ENCODE results near the gene ASS1.

Gene ASS1

GRCh38 chr9:130488621-130489330 is 44.0 kb downstream of the ASS1 start:
- Mint-ChIP-seq H3K27ac (no peak overlapping the region), H3K4me3 (no peak overlapping the region), H3K36me3 (ENCODE audit: low read depth) (no peaks in the 10 kb centered on the region), H3K27me3 (peaks cover 15% of the 10 kb centered on the region), H3K9me3 (no peaks in the 10 kb centered on the region), H3K4me1 (ENCODE audit: low read depth) (no peaks in the 10 kb centered on the region)
- intact Hi-C loops (cut with micrococcal nuclease): no loop called here

GRCh38 chr9:130490981-130491380 is 46.2 kb downstream of the ASS1 start:
- no peaks in the 10 kb centered on the region for H3K36me3 Mint-ChIP-seq (ENCODE audit: low read depth)
- intact Hi-C loops (cut with micrococcal nuclease): no loop called here
- no peaks in the 10 kb centered on the region for H3K27me3 Mint-ChIP-seq
- H3K9me3 Mint-ChIP-seq: peaks cover 10% of the 10 kb centered on the region
- no peak overlapping the region for H3K27ac Mint-ChIP-seq
- no peaks in the 10 kb centered on the region for H3K4me1 Mint-ChIP-seq (ENCODE audit: low read depth)
- H3K4me3 Mint-ChIP-seq: no peak overlapping the region

- H3K27ac Mint-ChIP-seq: no peak overlapping the region
- H3K4me3 Mint-ChIP-seq: no peak overlapping the region
- H3K36me3 Mint-ChIP-seq (ENCODE audit: low read depth): no peaks in the 10 kb centered on the region
- intact Hi-C loops (cut with micrococcal nuclease): no loop called here
- peaks cover 10% of the 10 kb centered on the region for H3K9me3 Mint-ChIP-seq
- H3K4me1 Mint-ChIP-seq (ENCODE audit: low read depth): no peaks in the 10 kb centered on the region
- H3K27me3 Mint-ChIP-seq: no peaks in the 10 kb centered on the region
Observed at GRCh38 chr9:130491830-130492482, 47.2 kb downstream of the ASS1 start.

GRCh38 chr9:130493021-130493420 is 48.3 kb downstream of the ASS1 start:
- H3K4me1 Mint-ChIP-seq (ENCODE audit: low read depth): no peaks in the 10 kb centered on the region
- H3K36me3 Mint-ChIP-seq (ENCODE audit: low read depth): no peaks in the 10 kb centered on the region

GRCh38 chr9:130493476-130493875 is 48.7 kb downstream of the ASS1 start:
- intact Hi-C loops (cut with micrococcal nuclease): no loop called here
- Mint-ChIP-seq H3K4me3 (no peak overlapping the region), H3K36me3 (ENCODE audit: low read depth) (no peaks in the 10 kb centered on the region), H3K9me3 (peaks cover 10% of the 10 kb centered on the region), H3K4me1 (ENCODE audit: low read depth) (no peaks in the 10 kb centered on the region), H3K27me3 (no peaks in the 10 kb centered on the region), H3K27ac (no peak overlapping the region)

More at GRCh38 chr9:130493021-130493420, 48.3 kb downstream of the ASS1 start:
- Mint-ChIP-seq H3K9me3 (peaks cover 10% of the 10 kb centered on the region), H3K4me3 (no peak overlapping the region), H3K27me3 (no peaks in the 10 kb centered on the region), H3K27ac (no peak overlapping the region)
- intact Hi-C loops (cut with micrococcal nuclease): no loop called here

GRCh38 chr9:130495067-130495466 is 50.3 kb downstream of the ASS1 start:
- Mint-ChIP-seq H3K9me3 (peaks cover 10% of the 10 kb centered on the region), H3K4me1 (ENCODE audit: low read depth) (no peaks in the 10 kb centered on the region), H3K36me3 (ENCODE audit: low read depth) (no peaks in the 10 kb centered on the region), H3K27ac (no peak overlapping the region), H3K4me3 (no peak overlapping the region), H3K27me3 (no peaks in the 10 kb centered on the region)
- intact Hi-C loops (cut with micrococcal nuclease): no loop called here

- no peaks in the 10 kb centered on the region for H3K36me3 Mint-ChIP-seq (ENCODE audit: low read depth)
- H3K4me3 Mint-ChIP-seq: no peak overlapping the region
- no peaks in the 10 kb centered on the region for H3K4me1 Mint-ChIP-seq (ENCODE audit: low read depth)
- H3K27ac Mint-ChIP-seq: no peak overlapping the region
- no peaks in the 10 kb centered on the region for H3K27me3 Mint-ChIP-seq
- peaks cover 10% of the 10 kb centered on the region for H3K9me3 Mint-ChIP-seq
- intact Hi-C loops (cut with micrococcal nuclease): no loop called here
Observed at GRCh38 chr9:130497139-130497538, 52.4 kb downstream of the ASS1 start.

GRCh38 chr9:130498298-130498917 is 53.6 kb downstream of the ASS1 start:
- intact Hi-C loops (cut with micrococcal nuclease): no loop called here
- H3K36me3 Mint-ChIP-seq (ENCODE audit: low read depth): no peaks in the 10 kb centered on the region
- peaks cover 10% of the 10 kb centered on the region for H3K9me3 Mint-ChIP-seq
- H3K27ac Mint-ChIP-seq: no peak overlapping the region
- no peaks in the 10 kb centered on the region for H3K27me3 Mint-ChIP-seq
- no peak overlapping the region for H3K4me3 Mint-ChIP-seq
- H3K4me1 Mint-ChIP-seq (ENCODE audit: low read depth): no peaks in the 10 kb centered on the region

- intact Hi-C loops (cut with micrococcal nuclease): no loop called here
Observed at GRCh38 chr9:130498918-130499698, 54.3 kb downstream of the ASS1 start.

GRCh38 chr9:130499804-130500263 is 55.1 kb downstream of the ASS1 start:
- Mint-ChIP-seq H3K4me1 (ENCODE audit: low read depth) (no peaks in the 10 kb centered on the region), H3K27me3 (peaks cover 1% of the 10 kb centered on the region), H3K9me3 (peaks cover 7% of the 10 kb centered on the region), H3K27ac (no peak overlapping the region), H3K36me3 (ENCODE audit: low read depth) (no peaks in the 10 kb centered on the region), H3K4me3 (no peak overlapping the region)
- intact Hi-C loops (cut with micrococcal nuclease): no loop called here

More at GRCh38 chr9:130498918-130499698, 54.3 kb downstream of the ASS1 start:
- H3K4me3 Mint-ChIP-seq: no peak overlapping the region
- H3K36me3 Mint-ChIP-seq (ENCODE audit: low read depth): no peaks in the 10 kb centered on the region
- H3K27ac Mint-ChIP-seq: no peak overlapping the region
- no peaks in the 10 kb centered on the region for H3K27me3 Mint-ChIP-seq
- no peaks in the 10 kb centered on the region for H3K4me1 Mint-ChIP-seq (ENCODE audit: low read depth)
- peaks cover 10% of the 10 kb centered on the region for H3K9me3 Mint-ChIP-seq

- H3K4me3 Mint-ChIP-seq: no peak overlapping the region
Observed at GRCh38 chr9:130500340-130501180, 55.8 kb downstream of the ASS1 start.

GRCh38 chr9:130501639-130502038 is 56.9 kb downstream of the ASS1 start:
- Mint-ChIP-seq H3K27me3 (peaks cover 1% of the 10 kb centered on the region), H3K27ac (no peak overlapping the region), H3K4me3 (no peak overlapping the region), H3K4me1 (ENCODE audit: low read depth) (no peaks in the 10 kb centered on the region), H3K9me3 (no peaks in the 10 kb centered on the region), H3K36me3 (ENCODE audit: low read depth) (no peaks in the 10 kb centered on the region)
- intact Hi-C loops (cut with micrococcal nuclease): no loop called here

More at GRCh38 chr9:130500340-130501180, 55.8 kb downstream of the ASS1 start:
- Mint-ChIP-seq H3K27ac (no peak overlapping the region), H3K9me3 (no peaks in the 10 kb centered on the region), H3K27me3 (peaks cover 1% of the 10 kb centered on the region), H3K36me3 (ENCODE audit: low read depth) (no peaks in the 10 kb centered on the region), H3K4me1 (ENCODE audit: low read depth) (no peaks in the 10 kb centered on the region)
- intact Hi-C loops (cut with micrococcal nuclease): no loop called here

- intact Hi-C loops (cut with micrococcal nuclease): no loop called here
- peaks cover 7% of the 10 kb centered on the region for H3K27me3 Mint-ChIP-seq
- H3K4me3 Mint-ChIP-seq: no peak overlapping the region
- H3K36me3 Mint-ChIP-seq (ENCODE audit: low read depth): no peaks in the 10 kb centered on the region
- no peak overlapping the region for H3K27ac Mint-ChIP-seq
- H3K9me3 Mint-ChIP-seq: no peaks in the 10 kb centered on the region
- no peaks in the 10 kb centered on the region for H3K4me1 Mint-ChIP-seq (ENCODE audit: low read depth)
Observed at GRCh38 chr9:130508218-130508617, 63.5 kb downstream of the ASS1 start.
